H7 (cell line): ENCODE data around the gene MRPS30. TPM values are rescaled to one million over a fixed set of nuclear protein-coding genes. Genes with fewer than 3 reads are reported as not detected.
"Not testable (repeated sequence)": the region's sequence is repeated elsewhere in the genome, so short reads cannot be mapped to it uniquely, and the experiment has no call there.

Experiments used
- DNase-seq: peaks from one replicate; pipeline ENCODE4 v3.0.0; 2012
- H3K27me3 ChIP-seq: 2 replicates; pipeline ENCODE4 v1.6.0; 2011; ENCODE audit warnings: mild to moderate bottlenecking, low read length; ENCODE audit not compliant: control insufficient read depth, insufficient read depth
- H3K36me3 ChIP-seq: replicated peaks from 2 replicates; pipeline ENCODE4 v1.5.1; 2011; ENCODE audit warnings: low read length; ENCODE audit not compliant: control insufficient read depth, insufficient read depth
- H3K4me3 ChIP-seq: 2 replicates; pipeline ENCODE4 v1.5.1; 2011; ENCODE audit warnings: low read depth, mild to moderate bottlenecking, control low read depth, low read length, moderate library complexity; ENCODE audit not compliant: insufficient read depth
- total RNA-seq: library from RNA; depleted of rRNA; stranded (reverse); fragments of >200 nt; shearing (Covaris generic); gene quantifications from 2 replicates; pipeline ENCODE4 v1.2.3, GENCODE V29; 2014

Gene MRPS30
- total RNA-seq, 1 experiment from 2014 or later: 105 TPM

GRCh38 chr5:44797841-44798240 is 10.9 kb upstream of the MRPS30 start:
- no peak overlapping the region for H3K4me3 ChIP-seq
- DNase-seq: no peak

DNA sequence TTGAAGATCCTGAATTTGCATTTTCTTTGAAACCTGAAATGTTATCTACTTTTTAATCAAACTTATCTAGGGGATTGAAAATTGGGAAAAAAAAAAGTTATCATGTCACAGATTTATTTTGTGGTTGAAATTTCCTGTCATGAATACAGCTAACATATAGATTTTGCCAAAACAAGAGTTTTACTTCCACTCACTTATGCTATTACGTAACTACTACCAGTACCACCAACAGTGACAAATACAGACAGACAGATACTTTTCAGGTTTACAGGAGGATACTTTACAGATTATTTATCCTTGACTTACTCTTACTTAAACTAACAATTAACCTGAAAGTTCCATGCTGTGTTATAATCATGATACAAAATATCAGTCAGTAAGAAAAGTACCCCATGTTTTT is 6.8 kb upstream of the MRPS30 start:
- Histone ChIP-seq H3K27me3 (no peaks in the 10 kb centered on the region), H3K4me3 (no peak overlapping the region), H3K36me3 (no peaks in the 10 kb centered on the region)
- no peak for DNase-seq

More at GRCh38 chr5:44797841-44798240, 10.9 kb upstream of the MRPS30 start:
- H3K36me3 ChIP-seq: no peaks in the 10 kb centered on the region
- H3K27me3 ChIP-seq: no peaks in the 10 kb centered on the region

GRCh38 chr5:44806608-44807007 is 2.1 kb upstream of the MRPS30 start:
- no peak for DNase-seq
- no peaks in the 10 kb centered on the region for H3K36me3 ChIP-seq
- H3K4me3 ChIP-seq: no peak overlapping the region
- H3K27me3 ChIP-seq: no peaks in the 10 kb centered on the region

- Histone ChIP-seq H3K36me3 (no peaks in the 10 kb centered on the region), H3K27me3 (no peaks in the 10 kb centered on the region), H3K4me3 (no peak overlapping the region)
- DNase-seq: no peak
Observed at GRCh38 chr5:44807269-44807668, 1.5 kb upstream of the MRPS30 start.

DNA sequence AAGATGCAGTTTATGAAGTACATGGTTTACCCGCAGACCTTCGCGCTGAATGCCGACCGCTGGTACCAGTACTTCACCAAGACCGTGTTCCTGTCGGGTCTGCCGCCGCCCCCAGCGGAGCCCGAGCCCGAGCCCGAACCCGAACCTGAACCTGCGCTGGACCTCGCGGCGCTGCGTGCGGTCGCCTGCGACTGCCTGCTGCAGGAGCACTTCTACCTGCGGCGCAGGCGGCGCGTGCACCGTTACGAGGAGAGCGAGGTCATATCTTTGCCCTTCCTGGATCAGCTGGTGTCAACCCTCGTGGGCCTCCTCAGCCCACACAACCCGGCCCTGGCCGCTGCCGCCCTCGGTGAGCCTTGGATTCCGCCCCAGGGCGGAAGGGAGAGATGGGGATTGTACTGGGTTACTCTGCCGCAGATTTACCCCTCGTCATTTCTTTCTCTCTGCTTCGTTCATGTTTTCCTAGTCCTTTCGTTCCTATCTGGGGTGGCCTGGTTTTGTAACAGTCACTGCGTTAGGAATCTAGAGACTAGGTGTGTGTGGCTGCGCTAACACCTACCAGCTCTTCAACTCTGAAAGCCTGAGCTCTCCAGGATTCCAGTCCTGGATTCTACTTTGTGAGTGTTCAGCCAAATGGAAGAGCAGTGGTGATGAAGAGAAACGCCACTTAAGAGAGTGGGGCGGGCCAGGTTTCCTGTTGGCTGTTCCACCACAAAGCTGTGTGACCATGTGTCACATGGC is 638 bp downstream of the MRPS30 start:
- Histone ChIP-seq H3K36me3 (peaks cover 8% of the 10 kb centered on the region), H3K4me3 (peak overlapping the region; percentile 96), H3K27me3 (no peaks in the 10 kb centered on the region)
- peak; percentile 40 for DNase-seq

DNA sequence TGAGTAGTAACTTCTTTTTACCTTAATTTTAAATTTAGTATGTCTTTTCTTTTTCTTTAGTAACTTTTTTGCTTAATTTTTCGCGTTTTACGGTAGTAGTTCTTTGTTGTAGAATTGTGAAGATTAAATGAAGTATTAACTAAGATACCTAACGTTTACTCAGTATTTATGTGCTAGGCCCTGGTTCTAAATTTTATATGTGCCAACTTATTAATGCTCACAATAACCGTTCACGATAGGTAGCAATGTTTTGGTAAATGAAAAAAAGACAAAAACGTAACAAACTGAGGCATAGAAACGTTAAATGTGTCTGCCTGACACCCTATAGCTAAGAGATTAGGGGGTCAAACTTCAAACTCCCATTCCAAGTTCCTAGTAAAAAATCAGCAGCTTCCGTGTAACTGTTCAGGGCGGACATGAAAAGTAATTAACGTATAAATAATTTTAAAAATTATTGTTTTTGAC is 1.2 kb downstream of the MRPS30 start:
- Histone ChIP-seq H3K27me3 (no peaks in the 10 kb centered on the region), H3K4me3 (peak overlapping the region; percentile 96), H3K36me3 (peaks cover 12% of the 10 kb centered on the region)
- DNase-seq: no peak

GRCh38 chr5:44814761-44815160 is 6.0 kb downstream of the MRPS30 start:
- Histone ChIP-seq H3K36me3 (peaks cover 17% of the 10 kb centered on the region), H3K4me3 (no peak overlapping the region), H3K27me3 (no peaks in the 10 kb centered on the region)
- no peak for DNase-seq

DNA sequence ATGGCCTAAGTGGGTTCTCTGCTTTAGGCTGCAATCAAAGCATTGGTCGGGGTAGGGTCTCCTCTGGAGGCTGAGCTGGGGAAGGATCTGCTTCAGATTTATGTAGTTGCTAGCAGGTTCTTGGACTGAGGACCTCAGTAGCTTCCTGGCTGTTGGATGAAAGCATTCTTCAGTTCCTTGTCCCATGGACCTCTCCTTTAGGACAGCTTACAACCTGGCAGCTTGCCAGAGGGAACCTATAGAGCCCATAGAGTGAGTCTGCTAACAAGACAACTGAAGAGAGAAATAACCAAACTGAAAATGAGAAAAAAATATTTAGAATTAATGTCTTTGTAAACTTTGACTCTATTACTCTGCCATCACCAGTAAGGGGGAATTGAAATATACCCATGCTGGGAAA is 12.4 kb downstream of the MRPS30 start:
- DNase-seq: no peak
- no peak overlapping the region for H3K4me3 ChIP-seq
- H3K36me3 ChIP-seq: peaks cover 4% of the 10 kb centered on the region
- H3K27me3 ChIP-seq: no peaks in the 10 kb centered on the region

- H3K4me3 ChIP-seq, H3K27me3 ChIP-seq, DNase-seq, H3K36me3 ChIP-seq: not testable (repeated sequence)
Observed at GRCh38 chr5:44824662-44825061, 15.9 kb downstream of the MRPS30 start.

- H3K27me3 ChIP-seq: no peaks in the 10 kb centered on the region
- no peak overlapping the region for H3K4me3 ChIP-seq
- H3K36me3 ChIP-seq: peaks cover under 1% of the 10 kb centered on the region
- DNase-seq: no peak
Observed at GRCh38 chr5:44827681-44828080, 18.9 kb downstream of the MRPS30 start.

- Histone ChIP-seq H3K4me3 (no peak overlapping the region), H3K27me3 (no peaks in the 10 kb centered on the region), H3K36me3 (no peaks in the 10 kb centered on the region; the same call in 1 of the 2 replicates)
- DNase-seq: no peak
Observed at GRCh38 chr5:44828719-44829118, 20.0 kb downstream of the MRPS30 start.

- no peaks in the 10 kb centered on the region for H3K36me3 ChIP-seq
- H3K4me3 ChIP-seq: no peak overlapping the region
- no peak for DNase-seq
- no peaks in the 10 kb centered on the region for H3K27me3 ChIP-seq
Observed at GRCh38 chr5:44830951-44831350, 22.2 kb downstream of the MRPS30 start.

DNA sequence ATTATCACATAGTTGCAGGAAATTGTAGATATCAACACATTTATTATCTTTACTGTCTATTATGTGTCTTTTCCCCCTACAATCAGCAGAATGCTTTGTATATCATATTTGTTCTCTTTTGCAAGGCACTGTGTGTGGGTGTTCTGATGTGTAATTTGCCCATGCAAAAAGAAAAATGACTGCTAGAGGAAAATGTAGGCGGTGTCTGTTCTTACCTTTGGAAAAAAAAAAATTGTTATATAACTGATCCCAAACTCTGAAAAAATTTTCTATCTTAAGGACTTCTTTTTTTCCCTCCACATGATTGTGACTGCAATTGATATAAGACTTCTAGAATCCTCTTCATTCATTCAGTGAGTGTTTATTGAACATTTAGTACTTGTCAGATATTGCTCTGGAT is 24.5 kb downstream of the MRPS30 start:
- H3K36me3 ChIP-seq: no peaks in the 10 kb centered on the region
- H3K4me3 ChIP-seq: no peak overlapping the region
- no peak for DNase-seq
- no peaks in the 10 kb centered on the region for H3K27me3 ChIP-seq

DNA sequence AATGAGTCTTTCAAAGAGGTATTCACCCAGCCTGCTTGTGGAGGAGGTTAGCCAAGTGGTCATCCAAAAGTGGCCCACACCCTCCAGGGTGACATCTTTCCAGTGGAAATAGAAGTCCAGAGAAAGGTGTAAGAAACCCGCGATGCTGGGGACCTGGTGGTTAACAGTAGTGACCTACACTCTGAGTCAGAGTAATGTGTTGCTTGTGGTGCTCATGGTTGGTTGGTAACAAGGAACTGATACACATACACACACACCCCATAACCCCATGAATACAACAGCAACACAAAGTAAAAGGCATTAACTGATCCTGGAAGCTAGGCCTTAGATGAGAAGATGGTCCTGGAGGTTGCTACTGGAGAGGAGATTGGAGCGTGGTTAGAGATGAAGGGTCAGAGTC is 26.9 kb downstream of the MRPS30 start:
- H3K4me3 ChIP-seq: no peak overlapping the region
- H3K27me3 ChIP-seq: no peaks in the 10 kb centered on the region
- no peak for DNase-seq
- no peaks in the 10 kb centered on the region; the same call in none of the 2 replicates for H3K36me3 ChIP-seq

- Histone ChIP-seq H3K36me3 (no peaks in the 10 kb centered on the region; the same call in none of the 2 replicates), H3K27me3 (no peaks in the 10 kb centered on the region), H3K4me3 (no peak overlapping the region)
- DNase-seq: no peak
Observed at GRCh38 chr5:44839018-44839681, 30.4 kb downstream of the MRPS30 start.
